Measurements from ENCODE around the gene DLG1. TPM values are rescaled to one million over a fixed set of nuclear protein-coding genes. Genes with fewer than 3 reads are reported as not detected.
A peak's percentile ranks its signal among the peaks of the same experiment; 100 is the strongest.

The DLG1 gene
- polyA plus RNA-seq, 1 experiment, result 58.9 TPM

GRCh38 chr3:197006446-197006845 lies 292.0 kb downstream of the DLG1 start:
- no peak for DNase-seq (ENCODE audit: low read depth, low spot score)
- CTCF ChIA-PET, result no interaction called here

GRCh38 chr3:197003461-197004385 lies 294.7 kb downstream of the DLG1 start:
- Histone ChIP-seq H3K4me3 (ENCODE audit: low read depth, low read length) (peak overlapping the region; percentile 66), H3K9me3 (ENCODE audit: control insufficient read depth, insufficient read depth, low read length) (peaks cover 5% of the 10 kb centered on the region; the same call in 1 of the 2 replicates), H3K27ac (ENCODE audit: low read depth, low read length) (no peak overlapping the region), H3K27me3 (ENCODE audit: control insufficient read depth, insufficient read depth, low read length) (no peaks in the 10 kb centered on the region)
- ChIA-PET POLR2A (interaction anchor here (1.0 to 1.3 kb wide), 2 partner anchors 14 to 26 kb away, joined by 3 read pairs; partner anchors contain the start of gene MELTF), CTCF (interaction anchor here (0.6 to 1.8 kb wide), 4 partner anchors 10 to 184 kb away, joined by 3 to 7 read pairs (median 5); partner anchors contain the start of gene MELTF)
- no peak for DNase-seq (ENCODE audit: low read depth, low spot score)
- TF ChIP-seq CTCF (IDR thresholded peaks at IDR 0.05; ENCODE audit: low read depth, low read length), result no peak

More at GRCh38 chr3:197006446-197006845, 292.0 kb downstream of the DLG1 start:
- Histone ChIP-seq H3K27me3 (ENCODE audit: control insufficient read depth, insufficient read depth, low read length) (no peaks in the 10 kb centered on the region), H3K27ac (ENCODE audit: low read depth, low read length) (no peak overlapping the region), H3K9me3 (ENCODE audit: control insufficient read depth, insufficient read depth, low read length) (no peaks in the 10 kb centered on the region; the same call in 1 of the 2 replicates), H3K4me3 (ENCODE audit: low read depth, low read length) (no peak overlapping the region)
- POLR2A ChIA-PET, result no interaction called here
- no peak for TF ChIP-seq CTCF (IDR thresholded peaks at IDR 0.05; ENCODE audit: low read depth, low read length)

GRCh38 chr3:197002701-197003454 lies 295.5 kb downstream of the DLG1 start:
- peak; percentile 54 for TF ChIP-seq CTCF (IDR thresholded peaks at IDR 0.05; ENCODE audit: low read depth, low read length)
- peak overlapping the region; percentile 66 for H3K4me3 ChIP-seq (ENCODE audit: low read depth, low read length)
- ChIA-PET POLR2A (interaction anchor here (0.8 to 1.3 kb wide), 4 partner anchors 10 to 27 kb away, joined by 3 read pairs; partner anchors contain the start of gene MELTF), CTCF (interaction anchor here (0.6 to 1.0 kb wide), 4 partner anchors 10 to 185 kb away, joined by 4 to 7 read pairs (median 4); no protein-coding TSS in a partner anchor)
- no peak overlapping the region for H3K27ac ChIP-seq (ENCODE audit: low read depth, low read length)
- H3K27me3 ChIP-seq (ENCODE audit: control insufficient read depth, insufficient read depth, low read length), result no peaks in the 10 kb centered on the region
- H3K9me3 ChIP-seq (ENCODE audit: control insufficient read depth, insufficient read depth, low read length), result peaks cover 5% of the 10 kb centered on the region; the same call in 1 of the 2 replicates
- DNase-seq (ENCODE audit: low read depth, low spot score), result no peak

GRCh38 chr3:197001972-197002700 lies 296.3 kb downstream of the DLG1 start:
- H3K27ac ChIP-seq (ENCODE audit: low read depth, low read length), result no peak overlapping the region
- ChIA-PET POLR2A (interaction anchor here (0.8 to 1.2 kb wide), 2 partner anchors 10 to 14 kb away, joined by 3 read pairs; no protein-coding TSS in a partner anchor), CTCF (interaction anchor here (0.6 to 1.0 kb wide), 6 partner anchors 9 to 465 kb away, joined by 3 to 4 read pairs (median 3); no protein-coding TSS in a partner anchor)

More at GRCh38 chr3:197001972-197002700, 296.3 kb downstream of the DLG1 start:
- H3K27me3 ChIP-seq (ENCODE audit: control insufficient read depth, insufficient read depth, low read length), result no peaks in the 10 kb centered on the region
- H3K9me3 ChIP-seq (ENCODE audit: control insufficient read depth, insufficient read depth, low read length), result peaks cover 5% of the 10 kb centered on the region; the same call in 1 of the 2 replicates
- peak overlapping the region; percentile 51 for H3K4me3 ChIP-seq (ENCODE audit: low read depth, low read length)
- DNase-seq (ENCODE audit: low read depth, low spot score), result no peak
- TF ChIP-seq CTCF (IDR thresholded peaks at IDR 0.05; ENCODE audit: low read depth, low read length), result no peak

Data from AG04450 (cell line).